Measurements from ENCODE around the gene KCNQ4.

The KCNQ4 gene

DNA sequence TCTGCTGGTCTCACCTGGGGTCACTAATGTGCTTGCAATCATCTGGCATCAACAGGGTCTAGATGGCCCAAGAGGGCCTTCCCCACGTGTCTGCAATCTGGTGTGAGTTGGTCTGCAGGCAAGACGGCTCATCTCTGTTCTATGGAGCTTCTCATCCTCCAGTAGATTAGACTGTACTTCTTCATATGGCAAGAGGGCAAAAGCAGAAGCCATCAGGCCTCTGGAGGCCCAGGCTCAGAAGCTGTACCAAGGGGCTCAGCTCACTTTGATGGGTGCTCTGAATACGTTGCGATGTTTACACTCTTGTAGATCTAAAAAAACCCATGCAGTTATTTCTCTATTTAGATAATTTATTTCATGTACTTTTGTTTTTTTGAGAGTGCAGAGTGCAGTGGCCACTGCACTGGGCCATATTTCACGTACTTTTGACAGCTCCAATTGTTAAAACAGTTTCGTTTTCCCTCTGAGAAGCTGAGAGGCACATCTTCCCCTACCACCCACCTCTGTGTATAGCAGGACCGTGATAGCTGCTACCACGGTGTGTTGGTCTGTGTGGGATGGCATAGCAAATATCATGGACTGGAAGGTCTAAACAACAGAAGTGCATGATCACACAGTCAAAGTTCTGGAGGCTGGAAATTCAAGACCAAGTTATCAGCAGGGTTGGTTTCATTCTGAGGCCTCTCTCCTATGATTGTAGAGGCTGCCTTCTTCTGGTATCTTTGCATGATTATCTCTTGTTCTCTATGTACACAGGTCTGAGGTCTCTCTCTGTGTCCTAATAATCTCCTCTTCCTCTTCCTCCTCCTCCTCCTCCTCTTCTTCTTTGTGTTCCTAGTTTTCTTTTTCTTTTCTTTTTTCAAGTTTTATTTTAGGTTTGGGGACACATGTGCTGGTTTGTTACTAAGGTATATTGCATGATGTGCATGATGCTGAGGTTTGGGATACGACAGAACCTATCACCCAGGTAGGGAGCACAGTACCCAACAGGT, 61.6 kb downstream of the KCNQ4 start:
- DNase-seq = no peak

DNA sequence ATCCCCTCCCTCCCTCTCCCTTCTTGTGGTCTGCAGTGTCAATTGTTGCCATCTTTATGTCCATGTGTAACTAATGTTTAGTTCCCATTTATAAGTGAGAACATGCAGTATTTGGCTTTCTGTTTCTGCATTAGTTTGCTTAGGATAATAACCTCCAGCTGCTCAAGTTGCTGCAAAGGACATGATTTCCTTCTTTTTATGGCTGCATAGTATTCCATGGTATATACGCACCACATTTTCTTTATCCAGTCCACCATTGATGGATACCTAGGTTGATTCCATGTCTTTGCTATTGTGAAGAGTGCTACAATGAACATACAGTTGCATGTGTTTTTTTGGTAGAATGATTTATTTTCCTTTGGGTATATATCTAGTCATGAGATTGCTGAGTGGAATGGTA, 62.3 kb downstream of the KCNQ4 start:
- no peak for DNase-seq

DNA sequence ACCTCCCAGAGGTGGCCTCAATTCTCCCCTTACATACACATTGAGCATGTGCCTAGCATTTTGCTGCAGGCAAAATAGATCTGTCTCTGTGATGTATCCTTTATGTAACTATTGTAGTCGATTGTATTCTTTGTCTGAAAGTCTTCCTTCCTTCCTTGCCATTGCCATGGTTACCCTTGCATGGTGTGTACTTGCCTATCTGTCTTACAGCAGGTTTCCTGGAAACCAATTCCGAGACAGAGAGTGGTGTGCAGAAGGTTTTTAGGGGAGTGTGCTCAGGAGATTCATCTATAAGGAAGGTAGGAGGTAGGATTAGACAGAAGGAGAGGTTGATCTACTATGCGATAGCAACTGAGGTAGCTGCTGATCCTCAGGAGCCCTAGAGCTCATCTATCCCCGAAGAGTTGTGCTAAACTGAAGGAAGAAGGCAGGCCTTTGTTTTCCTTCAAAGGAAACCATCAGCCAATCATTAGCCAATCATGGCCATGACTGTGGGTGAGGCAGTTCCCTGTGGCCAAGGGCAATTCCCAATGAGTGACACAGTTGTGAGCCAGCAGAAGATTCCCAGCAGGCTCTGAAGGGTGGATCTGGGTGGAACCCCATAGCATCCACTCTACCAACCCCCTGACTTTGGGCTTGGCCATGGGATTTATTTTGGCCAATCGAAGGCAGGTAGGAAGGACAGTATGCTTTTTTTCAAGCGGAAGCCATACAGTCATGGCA, 63.6 kb downstream of the KCNQ4 start:
- DNase-seq = no peak

- DNase-seq = no peak
Measured at GRCh38 chr1:40848530-40849189, 65.1 kb downstream of the KCNQ4 start.

DNA sequence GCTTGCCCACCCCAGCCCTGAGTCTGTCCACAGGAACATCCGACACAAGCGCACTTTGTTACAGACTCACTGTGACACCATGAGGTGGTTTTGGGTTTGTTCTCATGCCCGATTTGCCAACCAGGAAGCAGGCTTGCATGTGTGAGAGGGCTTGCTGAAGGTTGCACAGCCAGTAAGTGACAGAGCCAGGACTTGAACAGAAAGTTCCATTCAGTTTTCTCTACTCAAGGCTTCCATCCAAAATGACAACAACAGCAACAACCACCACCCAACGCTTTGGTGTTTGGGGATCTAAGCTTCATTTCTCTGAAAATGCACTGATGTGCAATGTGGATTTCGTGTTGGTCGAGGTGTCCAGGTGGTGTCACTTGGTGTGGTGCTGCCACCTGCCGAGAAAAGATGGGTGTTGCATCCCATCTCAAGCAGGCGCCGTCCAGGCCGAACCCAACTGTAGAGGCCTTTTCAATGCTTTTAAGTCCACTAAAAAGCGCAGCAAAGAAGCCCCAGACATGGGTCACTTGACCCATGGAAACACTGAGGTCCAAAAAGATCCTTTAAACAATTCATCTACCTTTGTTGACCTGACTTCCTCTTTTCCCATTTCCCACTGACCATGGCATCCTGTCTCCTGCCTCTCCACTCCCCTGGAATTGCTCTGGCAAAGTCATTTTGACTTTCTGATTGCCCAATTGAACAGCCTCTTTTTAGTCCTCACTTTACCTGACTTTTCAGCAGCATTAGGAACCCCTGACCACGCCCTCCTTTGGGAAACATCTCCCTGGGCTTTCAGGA, 66.4 kb downstream of the KCNQ4 start:
- DNase-seq = peak; percentile 81

DNA sequence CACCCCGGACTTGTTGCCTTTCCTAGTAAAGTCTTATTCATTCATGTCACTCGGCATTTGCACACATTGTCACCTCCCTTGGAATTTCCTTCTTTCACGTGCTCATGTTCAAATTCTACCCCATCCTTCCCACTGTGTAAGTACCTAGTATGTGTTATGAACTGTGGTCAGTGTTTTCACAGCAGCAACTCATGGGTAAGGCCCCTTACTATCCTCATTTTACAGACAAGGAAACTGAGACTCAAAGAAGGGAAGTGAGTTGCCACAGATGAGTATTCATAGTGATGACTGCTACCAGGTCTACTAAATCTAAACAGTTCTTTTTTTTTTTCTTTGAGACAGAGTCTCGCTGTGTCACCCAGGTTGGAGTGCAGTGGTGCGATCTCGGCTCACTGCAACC, 68.1 kb downstream of the KCNQ4 start:
- DNase-seq = no peak

DNA sequence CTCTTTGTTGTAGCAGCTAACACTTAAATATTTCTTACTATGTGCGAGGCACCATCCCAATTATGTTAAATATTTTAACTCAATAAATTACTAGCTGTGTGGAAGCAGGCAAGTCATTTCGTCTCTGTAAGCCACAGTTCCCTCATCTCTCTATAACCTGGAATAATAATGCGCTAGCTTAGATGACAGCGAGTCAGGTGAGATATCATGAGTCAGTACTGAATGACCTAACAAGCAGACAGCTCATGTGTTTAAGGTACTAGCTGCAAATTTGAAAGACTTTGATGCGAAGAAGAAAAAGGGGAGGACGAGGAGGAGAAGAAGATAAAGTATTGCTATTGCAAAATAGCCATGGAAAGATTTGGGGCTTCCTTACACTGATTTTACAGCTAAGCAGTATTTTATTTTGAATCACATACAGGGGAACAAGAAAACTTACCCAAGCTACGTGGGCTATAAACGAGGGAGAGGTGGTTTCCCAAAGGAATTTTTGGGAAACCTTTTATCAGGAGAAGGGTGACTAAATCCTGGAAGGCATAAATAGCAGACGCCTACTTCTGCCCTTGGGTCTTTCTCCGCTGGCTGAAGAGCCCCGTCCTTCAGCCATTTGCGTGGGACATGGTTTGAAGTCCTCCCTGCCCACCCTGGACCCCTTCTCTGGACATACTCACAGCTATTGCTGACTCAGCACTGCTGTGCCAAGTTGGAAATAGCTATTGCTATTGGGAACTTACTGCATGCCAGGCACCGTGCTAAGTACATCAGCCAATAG, 69.7 kb downstream of the KCNQ4 start:
- no peak for DNase-seq

DNA sequence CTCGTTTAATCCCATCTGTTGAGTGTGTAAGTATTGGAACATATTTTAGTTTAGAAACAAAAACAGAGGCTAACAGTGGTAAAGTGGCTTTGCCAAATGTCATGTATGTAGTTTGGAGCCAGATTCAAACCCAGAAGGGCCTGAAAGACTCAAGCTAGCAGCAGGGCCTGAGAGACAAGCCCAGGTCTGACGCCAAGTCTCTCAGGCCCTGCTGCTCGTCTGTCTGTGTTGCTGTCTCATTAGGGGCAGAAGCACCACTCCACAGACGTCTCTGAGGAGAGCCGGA, 70.2 kb downstream of the KCNQ4 start:
- DNase-seq = no peak

GRCh38 chr1:40855513-40855912, 71.9 kb downstream of the KCNQ4 start:
- no peak for DNase-seq

- no peak for DNase-seq
Measured at GRCh38 chr1:40856116-40856515, 72.5 kb downstream of the KCNQ4 start.

- DNase-seq = no peak
Measured at GRCh38 chr1:40856656-40857302, 73.2 kb downstream of the KCNQ4 start.

- DNase-seq = no peak
Measured at GRCh38 chr1:40857737-40858136, 74.2 kb downstream of the KCNQ4 start.

- no peak for DNase-seq
Measured at GRCh38 chr1:40858856-40859416, 75.3 kb downstream of the KCNQ4 start.

- DNase-seq = no peak
Measured at GRCh38 chr1:40860706-40861223, 77.2 kb downstream of the KCNQ4 start.

- DNase-seq = peak; percentile 68
Measured at GRCh38 chr1:40861224-40862003, 77.8 kb downstream of the KCNQ4 start.

DNA sequence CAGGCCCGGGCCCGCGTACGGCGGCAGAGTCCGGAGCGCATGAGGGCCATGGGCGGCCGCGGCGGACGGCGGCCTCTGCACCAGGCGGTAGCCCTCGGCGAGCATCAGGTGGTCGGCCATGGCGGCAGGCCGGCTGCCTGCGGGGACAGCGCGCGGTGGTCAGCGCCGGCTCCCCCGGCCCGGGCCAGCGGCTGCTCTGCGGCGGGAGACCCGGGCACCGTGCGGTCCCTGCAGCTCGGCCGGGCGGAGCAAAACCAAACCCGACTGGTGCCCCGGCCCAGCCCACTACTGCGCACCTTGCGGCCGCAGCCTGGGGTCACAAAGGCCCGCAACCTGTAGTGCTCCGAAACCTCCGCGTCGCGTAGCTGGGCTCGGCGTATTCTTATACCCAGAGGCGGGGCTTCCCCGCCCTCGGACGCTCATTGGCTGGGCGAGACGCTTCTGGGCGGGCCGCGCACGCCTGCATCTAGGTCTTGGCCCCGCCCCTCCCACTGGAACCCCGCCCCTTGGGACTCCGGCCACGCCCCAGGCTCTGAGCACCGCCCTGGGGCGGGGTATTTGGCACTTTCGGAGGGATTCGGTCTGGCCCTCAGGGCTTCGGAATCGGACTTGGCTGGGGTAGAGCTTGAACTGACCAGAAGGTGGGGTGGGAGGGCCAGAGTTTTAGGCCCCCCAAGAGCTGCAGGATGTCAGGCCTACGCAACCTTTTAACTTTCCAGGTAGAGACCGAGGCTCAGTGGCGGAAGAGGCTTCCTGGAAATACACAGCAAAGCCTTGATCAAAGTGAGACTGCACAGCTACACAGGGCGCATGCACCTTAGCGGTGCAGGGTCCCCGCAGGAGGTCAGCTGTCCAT, 78.6 kb downstream of the KCNQ4 start, which contains the start of gene CITED4:
TSS of gene CITED4 (minus strand) at position 356 of the 856 bp plus-strand sequence. CDS start at position 120, 236 bp downstream.
- DNase-seq = peak; percentile 93

- no peak for DNase-seq
Measured at GRCh38 chr1:40868051-40868723, 84.6 kb downstream of the KCNQ4 start.

GRCh38 chr1:40870135-40870728, 86.6 kb downstream of the KCNQ4 start:
- no peak for DNase-seq

Measured in right forelimb (tissue), 1 donor.